CD1c-positive myeloid dendritic cell (primary cell): Measurements from ENCODE around the gene DTD2.
"Not testable (repeated sequence)": the region's sequence is repeated elsewhere in the genome, so short reads cannot be mapped to it uniquely, and the experiment has no call there.

Source experiments
- DNase-seq: peaks from one replicate; pipeline ENCODE4 v3.0.0-alpha.2; 2016; ENCODE audit errors: extremely low spot score

Gene DTD2

DNA sequence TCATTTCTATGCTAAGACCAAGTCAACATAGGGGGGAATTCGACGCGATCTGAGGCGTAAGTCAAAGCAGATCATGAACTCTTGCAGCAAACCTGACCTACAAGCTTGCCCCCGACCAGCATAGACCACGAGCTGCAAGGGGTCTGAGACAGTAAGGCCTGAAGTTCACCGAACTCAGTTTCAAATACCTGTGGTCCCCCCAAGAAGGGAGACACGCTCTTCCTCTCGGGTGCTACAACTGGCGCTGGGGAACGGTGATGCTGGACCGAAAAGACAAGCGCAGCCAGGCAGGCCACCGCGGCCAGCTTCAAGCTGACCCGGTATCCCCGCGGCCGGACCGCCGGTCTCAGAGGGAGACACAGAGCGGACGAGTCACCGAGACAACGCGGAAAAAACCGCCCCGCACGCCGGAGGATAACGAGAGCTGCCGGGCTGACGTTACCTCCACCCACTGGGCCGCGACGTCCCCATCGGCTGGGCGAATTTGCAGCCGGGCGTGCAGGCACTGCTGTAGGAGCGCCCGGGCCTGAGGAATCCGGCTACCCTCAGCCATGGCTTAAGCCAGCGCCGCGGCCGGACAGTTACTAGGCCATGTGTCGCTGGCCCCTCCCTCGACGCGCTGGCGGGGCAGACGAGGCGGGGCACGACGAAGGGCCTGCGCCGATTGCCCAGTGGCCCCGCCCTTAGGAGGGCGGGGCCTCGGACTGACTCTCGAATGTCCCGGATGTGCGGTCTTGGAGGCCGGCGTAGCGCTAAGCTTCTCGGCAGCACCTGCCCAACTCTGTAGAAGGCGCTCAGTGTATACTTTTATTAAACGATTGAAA lies at the start of gene DTD2:
DTD2 (minus strand) TSS at position 666 of the 824 bp plus-strand sequence; CDS start at position 553, 113 bp downstream.
- peak; percentile 98 for DNase-seq

GRCh38 chr14:31505411-31505810 lies 48.1 kb upstream of the DTD2 start:
- no peak for DNase-seq

GRCh38 chr14:31501870-31502269 lies 44.6 kb upstream of the DTD2 start:
- DNase-seq, result no peak

GRCh38 chr14:31492759-31493498 lies 35.6 kb upstream of the DTD2 start:
- no peak for DNase-seq

DNA sequence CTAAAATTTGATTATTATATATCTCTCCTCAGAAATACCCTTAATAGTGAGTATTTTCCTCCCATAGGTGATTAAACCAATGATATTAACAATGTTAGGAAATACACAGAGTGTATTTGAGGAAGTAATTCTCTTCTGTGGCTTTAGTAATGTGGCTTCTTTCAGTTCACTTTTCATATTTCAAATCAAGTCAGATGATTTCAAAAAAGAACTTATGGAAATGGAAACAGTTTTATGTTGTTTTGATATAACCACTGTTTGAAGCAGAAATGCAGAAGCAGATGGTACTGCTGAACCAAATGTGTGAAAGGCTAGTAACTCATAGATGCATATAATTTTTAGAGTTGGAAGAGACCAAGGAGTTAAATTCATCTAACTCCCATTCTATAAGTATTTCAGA lies 32.4 kb upstream of the DTD2 start:
- peak; percentile 78 for DNase-seq

DNA sequence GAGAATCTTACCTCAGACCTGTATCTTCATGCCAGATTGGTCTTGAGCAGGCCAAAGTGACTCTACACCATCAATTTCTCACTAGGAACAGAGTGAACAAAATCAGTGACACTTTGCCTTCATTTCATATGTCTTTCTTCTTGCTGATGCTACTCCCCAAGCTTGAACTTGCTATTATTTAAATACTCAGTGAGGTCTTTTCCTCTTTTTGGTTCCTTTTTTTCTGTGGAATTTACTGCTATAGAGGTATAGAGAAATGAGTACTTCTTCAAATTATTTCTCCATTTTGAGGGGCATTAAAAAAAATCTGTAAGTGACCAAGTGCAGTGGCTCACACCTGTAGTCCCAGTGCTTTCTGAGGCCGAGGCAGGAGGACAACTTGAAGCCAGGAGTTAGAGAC lies 30.6 kb upstream of the DTD2 start, which contains the start of gene GPR33:
GPR33 (minus strand) TSS at position 154 of the 400 bp plus-strand sequence. CDS start 4,074 bp downstream, outside the sequence.
- DNase-seq, result peak; percentile 86

GRCh38 chr14:31486764-31487163 lies 29.5 kb upstream of the DTD2 start:
- DNase-seq, result no peak

DNA sequence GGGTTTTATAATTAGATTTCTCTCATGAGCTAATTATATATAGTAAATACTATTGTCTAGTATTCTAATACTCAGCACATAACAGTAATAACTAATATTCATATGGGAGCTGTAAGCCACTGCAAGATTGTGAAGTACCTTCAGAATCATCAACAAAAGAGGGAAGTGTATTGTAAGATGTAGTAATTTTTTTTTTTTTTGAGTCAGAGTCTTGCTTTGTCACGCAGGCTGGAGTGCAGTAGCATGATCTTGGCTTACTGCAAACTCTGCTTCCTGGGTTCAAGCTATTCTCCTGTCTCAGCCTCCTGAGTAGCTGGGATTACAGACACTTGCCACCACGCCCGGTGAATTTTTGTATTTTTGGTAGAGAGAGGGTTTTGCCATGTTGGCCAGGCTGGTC lies 27.4 kb upstream of the DTD2 start:
- DNase-seq, result peak; percentile 83

DNA sequence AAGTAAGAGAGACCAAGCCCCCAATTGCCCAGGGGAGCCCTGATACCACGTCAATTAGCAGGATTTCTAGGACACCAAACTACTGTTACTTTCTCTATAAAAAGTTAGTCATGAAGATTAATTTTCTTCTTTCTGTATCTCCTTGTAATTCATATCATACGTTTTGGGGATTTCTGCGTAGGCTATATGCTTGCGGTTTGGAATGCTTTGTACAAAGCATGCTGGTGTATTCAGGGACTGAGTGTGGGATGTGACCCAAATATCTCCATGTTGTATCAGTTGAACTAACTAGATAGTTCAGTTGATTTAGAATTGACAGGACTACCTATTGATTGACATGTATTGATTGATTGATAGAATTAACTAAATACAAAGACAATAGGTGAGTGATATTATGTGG lies 22.9 kb upstream of the DTD2 start:
- DNase-seq, result no peak

- DNase-seq, result no peak
These were observed 21.7 kb upstream of the DTD2 start for GRCh38 chr14:31479027-31479426.

DNA sequence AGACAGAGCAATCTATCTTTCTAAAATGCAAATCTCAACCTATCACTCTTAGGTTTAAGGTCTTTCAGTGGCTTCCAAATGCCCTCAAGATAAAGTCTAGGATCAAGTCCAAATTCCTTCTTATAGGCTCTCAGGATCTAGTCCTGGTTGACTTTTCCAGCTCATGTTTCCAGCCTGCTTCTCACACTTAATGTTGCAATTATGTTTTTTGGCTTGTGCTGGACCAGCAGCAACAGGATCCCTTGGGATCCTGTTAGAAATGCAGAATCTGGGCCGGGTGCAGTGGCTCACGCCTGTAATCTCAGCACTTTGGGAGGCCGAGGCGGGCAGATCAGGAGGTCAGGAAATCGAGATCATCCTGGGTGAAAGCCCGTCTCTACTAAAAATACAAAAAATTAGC lies 19.9 kb upstream of the DTD2 start:
- DNase-seq, result no peak

GRCh38 chr14:31476131-31476866 lies 19.0 kb upstream of the DTD2 start:
- no peak for DNase-seq

DNA sequence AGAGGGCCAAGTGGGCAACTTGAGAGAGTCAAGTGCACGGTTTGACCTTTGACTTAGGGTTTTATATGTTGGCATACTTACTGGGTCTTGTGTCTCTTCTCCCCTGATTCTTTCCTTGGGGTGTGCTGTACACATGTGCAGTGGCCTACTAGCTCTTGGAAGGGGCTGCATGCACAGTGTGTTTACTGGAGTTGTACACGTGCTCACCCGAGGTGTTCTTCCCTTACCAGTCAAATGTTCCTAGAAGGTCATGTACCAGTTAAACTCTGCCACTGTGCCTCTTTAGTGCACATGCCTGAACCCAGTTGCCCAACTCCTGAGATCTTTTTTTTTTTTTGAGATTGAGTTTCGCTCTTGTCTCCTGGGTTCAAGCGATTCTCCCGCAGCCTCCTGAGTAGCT lies 9.2 kb upstream of the DTD2 start:
- DNase-seq, result no peak

DNA sequence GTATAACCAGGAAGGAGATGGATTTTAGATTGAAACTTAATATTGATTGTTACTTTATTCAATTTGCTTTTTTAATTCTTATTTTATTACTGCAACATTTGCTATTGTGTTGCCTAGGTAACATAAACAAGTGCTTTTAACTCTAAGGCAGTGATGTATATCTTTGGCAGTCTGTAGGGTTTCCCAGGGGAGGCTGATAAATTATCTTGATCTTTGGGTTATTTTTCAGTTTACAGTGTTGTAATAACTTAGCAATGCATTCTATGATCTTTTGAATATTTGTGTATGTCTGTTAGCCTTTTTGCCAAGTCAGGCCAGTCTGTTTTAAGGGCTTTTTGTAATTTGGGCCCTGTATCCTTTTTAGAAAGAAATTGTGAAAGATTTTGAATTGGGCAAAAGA lies 7.8 kb upstream of the DTD2 start:
- DNase-seq, result no peak

DNA sequence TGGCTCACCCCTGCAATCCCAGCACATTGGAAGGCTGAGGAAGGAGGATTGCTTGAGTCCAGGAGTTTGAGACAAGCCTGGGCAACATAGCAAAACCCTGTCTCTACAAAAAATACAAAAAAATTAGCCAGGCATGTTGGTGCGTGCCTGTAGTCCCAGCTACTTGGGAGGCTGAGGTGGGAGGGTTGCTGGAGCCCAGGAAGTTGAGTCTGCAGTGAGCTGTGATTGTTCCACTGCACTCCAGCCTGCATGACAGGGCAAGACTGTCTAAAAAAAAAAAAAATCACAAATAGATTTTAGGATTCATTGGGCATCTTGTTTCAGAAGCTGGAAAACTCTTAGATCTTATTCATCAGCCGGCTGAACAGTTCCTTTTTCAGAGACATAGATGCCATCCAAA lies 5.1 kb upstream of the DTD2 start:
- DNase-seq, result not testable (repeated sequence)

DNA sequence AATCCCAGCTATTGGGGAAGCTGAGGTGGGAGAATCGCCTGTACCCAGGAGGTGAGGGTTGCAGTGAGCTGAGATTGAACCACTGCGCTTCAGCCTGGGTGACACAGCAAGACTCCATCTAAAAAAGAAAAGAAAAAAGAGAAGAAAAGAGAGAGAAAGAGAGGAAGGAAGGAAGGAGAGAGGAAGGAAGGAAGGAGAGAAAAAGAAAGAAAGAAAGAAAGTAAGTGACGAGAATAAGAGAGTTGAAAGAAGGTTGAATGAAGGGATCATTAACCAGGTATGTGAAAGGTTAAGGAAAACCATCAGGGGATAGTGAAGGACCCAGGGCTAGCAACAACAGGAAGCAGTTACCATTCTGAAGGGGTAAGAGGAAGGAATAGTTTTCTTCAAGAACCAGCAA lies 4.2 kb upstream of the DTD2 start:
- DNase-seq, result no peak

GRCh38 chr14:31457665-31458659 lies 656 bp upstream of the DTD2 start:
- no peak for DNase-seq

DNA sequence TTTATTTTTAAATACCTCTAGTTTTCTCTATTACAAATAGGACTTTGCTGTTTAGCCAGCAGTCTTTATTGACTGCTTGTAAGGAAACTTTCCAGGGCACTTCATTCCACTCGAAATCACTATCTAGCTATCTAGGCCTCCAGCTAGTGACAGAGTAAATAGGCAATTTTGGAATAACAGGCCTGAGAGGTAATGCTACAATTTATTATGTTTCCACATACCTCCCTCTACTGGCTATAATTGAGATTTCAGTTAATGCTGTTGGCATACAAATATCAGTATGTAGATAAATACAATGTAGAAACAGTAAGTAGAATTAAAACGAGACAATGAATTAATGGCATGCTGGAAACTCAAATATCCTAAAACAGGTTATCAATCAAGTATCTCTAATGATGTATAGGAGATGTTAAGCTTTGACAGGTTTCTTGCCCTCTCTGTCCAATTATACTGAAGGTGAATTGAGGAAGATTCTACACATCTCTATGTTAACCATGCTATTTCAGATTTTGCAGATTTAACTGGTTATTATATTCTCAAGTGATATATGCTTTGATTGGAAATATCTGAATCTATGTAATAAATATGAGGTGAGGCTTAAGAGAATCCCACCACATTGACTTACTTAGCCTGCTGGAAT lies 7.2 kb downstream of the DTD2 start:
- peak; percentile 38 for DNase-seq

DNA sequence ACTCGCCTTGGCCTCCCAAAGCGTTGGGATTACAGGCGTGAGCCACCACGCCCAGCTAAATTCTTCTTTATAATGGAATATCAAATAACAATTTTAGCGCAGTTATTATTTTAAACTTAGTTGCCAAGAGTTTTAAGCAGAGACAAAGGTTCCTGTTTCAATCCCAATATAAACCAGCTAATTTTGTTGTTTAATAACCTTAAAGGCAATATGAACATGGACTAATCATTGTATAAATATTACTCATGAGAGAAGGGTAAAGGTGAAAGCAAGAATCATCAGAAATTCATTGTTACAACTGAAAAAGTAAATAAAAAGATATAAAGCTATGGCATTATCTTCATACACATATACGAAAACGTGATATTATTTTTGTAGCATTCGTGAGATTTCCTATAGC lies 8.2 kb downstream of the DTD2 start:
- DNase-seq, result no peak

DNA sequence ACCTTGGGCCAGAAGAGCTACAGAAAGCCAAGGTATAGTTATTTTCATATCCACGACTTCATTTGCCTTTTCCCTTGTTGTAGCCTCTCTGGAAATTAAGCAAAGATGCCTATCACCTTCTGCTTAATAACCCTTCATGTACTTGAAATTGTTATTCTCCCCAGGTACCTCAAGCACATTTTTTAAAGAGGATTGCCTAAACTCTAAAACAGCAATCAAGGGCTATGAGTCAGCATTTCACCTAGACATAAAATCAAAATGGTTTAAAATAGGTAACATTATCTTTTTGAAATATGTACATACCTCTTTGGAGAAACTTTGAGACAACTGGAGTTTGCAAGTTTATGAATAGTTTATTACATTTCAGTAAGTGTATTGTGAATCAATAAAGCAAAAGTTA lies 11.6 kb downstream of the DTD2 start:
- no peak for DNase-seq

DNA sequence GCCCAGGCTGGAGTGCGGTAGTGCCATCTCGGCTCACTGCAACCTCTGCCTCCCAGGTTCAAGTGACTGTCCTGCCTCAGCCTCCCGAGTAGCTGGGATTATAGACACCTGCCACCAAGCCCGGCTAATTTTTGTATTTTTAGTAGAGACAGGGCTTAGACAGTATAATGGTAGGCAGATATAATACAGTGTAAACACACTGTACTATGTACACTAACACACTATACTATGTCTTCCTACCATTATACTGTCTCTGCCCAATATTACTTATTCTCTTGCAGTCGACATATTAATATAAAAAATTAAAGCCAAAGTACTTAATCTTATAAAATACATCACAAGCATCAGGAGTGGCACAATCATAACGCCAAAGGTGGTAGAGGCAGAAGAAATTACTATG lies 15.0 kb downstream of the DTD2 start:
- DNase-seq, result no peak
